Amygdala (tissue), 56 donors: Measurements from ENCODE around the gene FBXO21.
"Not testable (repeated sequence)": the region's sequence is repeated elsewhere in the genome, so short reads cannot be mapped to it uniquely, and the experiment has no call there.

Experiments used
- DNase-seq, 56 donors: peaks; one replicate each; lab custom pipeline; 2025; lab: John Stamatoyannopoulos, UW

The FBXO21 gene

GRCh38 chr12:117190210-117190781 is at the start of gene FBXO21:
TSS of gene FBXO21 (minus strand) at chr12:117190470. CDS start at chr12:117190456, 14 bp downstream.
- peak in 55 of 56 donors; percentile 55 to 96 (median 86) for DNase-seq

- peak; percentile 11 to 94 (median 61) for DNase-seq
Observed at GRCh38 chr12:117236456-117237001, 46.3 kb upstream of the FBXO21 start.

- DNase-seq, result no peak
Observed at GRCh38 chr12:117235261-117235660, 45.0 kb upstream of the FBXO21 start.

GRCh38 chr12:117234441-117234840 is 44.2 kb upstream of the FBXO21 start:
- no peak for DNase-seq

GRCh38 chr12:117231750-117232149 is 41.5 kb upstream of the FBXO21 start:
- no peak for DNase-seq

- peak in 19 of 56 donors; percentile 4 to 64 (median 19) for DNase-seq
Observed at GRCh38 chr12:117228239-117228638, 38.0 kb upstream of the FBXO21 start.

GRCh38 chr12:117227000-117227653 is 36.9 kb upstream of the FBXO21 start:
- DNase-seq, result no peak

- DNase-seq, result no peak
Observed at GRCh38 chr12:117226505-117226904, 36.2 kb upstream of the FBXO21 start.

GRCh38 chr12:117225179-117225578 is 34.9 kb upstream of the FBXO21 start:
- DNase-seq, result no peak

- DNase-seq, result not testable (repeated sequence)
Observed at GRCh38 chr12:117220947-117221346, 30.7 kb upstream of the FBXO21 start.

GRCh38 chr12:117218149-117218548 is 27.9 kb upstream of the FBXO21 start:
- DNase-seq, result no peak

- no peak for DNase-seq
Observed at GRCh38 chr12:117216686-117217085, 26.4 kb upstream of the FBXO21 start.

- DNase-seq, result no peak
Observed at GRCh38 chr12:117214797-117215196, 24.5 kb upstream of the FBXO21 start.

GRCh38 chr12:117213295-117213808 is 23.1 kb upstream of the FBXO21 start:
- DNase-seq, result no peak

- DNase-seq, result peak in 48 of 56 donors; percentile 3 to 89 (median 38)
Observed at GRCh38 chr12:117212563-117213190, 22.4 kb upstream of the FBXO21 start.

GRCh38 chr12:117210266-117210918 is 20.1 kb upstream of the FBXO21 start:
- DNase-seq, result no peak

- DNase-seq, result no peak
Observed at GRCh38 chr12:117209626-117210025, 19.4 kb upstream of the FBXO21 start.

- DNase-seq, result no peak
Observed at GRCh38 chr12:117208811-117209455, 18.7 kb upstream of the FBXO21 start.

GRCh38 chr12:117208206-117208605 is 17.9 kb upstream of the FBXO21 start:
- DNase-seq, result no peak

- DNase-seq, result no peak
Observed at GRCh38 chr12:117207675-117208074, 17.4 kb upstream of the FBXO21 start.
